ENCODE data around the gene SMOC1.
A peak's percentile ranks its signal among the peaks of the same experiment; 100 is the strongest.

SMOC1 gene

GRCh38 chr14:70013271-70013873 is 134.2 kb downstream of the SMOC1 start:
- DNase-seq = no peak

- DNase-seq = no peak
These were observed 135.3 kb downstream of the SMOC1 start for GRCh38 chr14:70014406-70015095.

- no peak for DNase-seq
These were observed 139.0 kb downstream of the SMOC1 start for GRCh38 chr14:70018230-70018629.

- no peak for DNase-seq
These were observed 139.5 kb downstream of the SMOC1 start for GRCh38 chr14:70018713-70019211.

GRCh38 chr14:70019695-70020094 is 140.5 kb downstream of the SMOC1 start:
- DNase-seq = no peak

- DNase-seq = no peak
These were observed 141.3 kb downstream of the SMOC1 start for GRCh38 chr14:70020352-70021170.

GRCh38 chr14:70021548-70022220 is 142.5 kb downstream of the SMOC1 start:
- no peak for DNase-seq

GRCh38 chr14:70022771-70023445 is 143.7 kb downstream of the SMOC1 start:
- no peak for DNase-seq

- DNase-seq = no peak
These were observed 144.7 kb downstream of the SMOC1 start for GRCh38 chr14:70023871-70024270.

- DNase-seq = no peak
These were observed 148.7 kb downstream of the SMOC1 start for GRCh38 chr14:70027785-70028428.

GRCh38 chr14:70029296-70030132 is 150.3 kb downstream of the SMOC1 start:
- DNase-seq = no peak

GRCh38 chr14:70032016-70032415 is 152.8 kb downstream of the SMOC1 start:
- DNase-seq = no peak

- no peak for DNase-seq
These were observed 153.2 kb downstream of the SMOC1 start for GRCh38 chr14:70032447-70032846.

GRCh38 chr14:70033116-70033515 is 153.9 kb downstream of the SMOC1 start:
- DNase-seq = no peak

- DNase-seq = no peak
These were observed 154.3 kb downstream of the SMOC1 start for GRCh38 chr14:70033561-70033960.

- no peak for DNase-seq
These were observed 155.0 kb downstream of the SMOC1 start for GRCh38 chr14:70034257-70034656.

GRCh38 chr14:70036665-70037064 is 157.4 kb downstream of the SMOC1 start:
- DNase-seq = no peak

GRCh38 chr14:70043001-70043400 is 163.8 kb downstream of the SMOC1 start:
- DNase-seq = no peak

- no peak for DNase-seq
These were observed 166.1 kb downstream of the SMOC1 start for GRCh38 chr14:70045310-70045709.

- DNase-seq = peak; percentile 6
These were observed 166.8 kb downstream of the SMOC1 start for GRCh38 chr14:70045844-70046535.
